Kidney capillary endothelial cell (primary cell): ENCODE measurements around the gene SH3TC1.
A peak's percentile ranks its signal among the peaks of the same experiment; 100 is the strongest.

Source experiments
- DNase-seq: peaks from one replicate; pipeline ENCODE4 v3.0.0-alpha.2; 2018; ENCODE audit warnings: low spot score

SH3TC1 gene

DNA sequence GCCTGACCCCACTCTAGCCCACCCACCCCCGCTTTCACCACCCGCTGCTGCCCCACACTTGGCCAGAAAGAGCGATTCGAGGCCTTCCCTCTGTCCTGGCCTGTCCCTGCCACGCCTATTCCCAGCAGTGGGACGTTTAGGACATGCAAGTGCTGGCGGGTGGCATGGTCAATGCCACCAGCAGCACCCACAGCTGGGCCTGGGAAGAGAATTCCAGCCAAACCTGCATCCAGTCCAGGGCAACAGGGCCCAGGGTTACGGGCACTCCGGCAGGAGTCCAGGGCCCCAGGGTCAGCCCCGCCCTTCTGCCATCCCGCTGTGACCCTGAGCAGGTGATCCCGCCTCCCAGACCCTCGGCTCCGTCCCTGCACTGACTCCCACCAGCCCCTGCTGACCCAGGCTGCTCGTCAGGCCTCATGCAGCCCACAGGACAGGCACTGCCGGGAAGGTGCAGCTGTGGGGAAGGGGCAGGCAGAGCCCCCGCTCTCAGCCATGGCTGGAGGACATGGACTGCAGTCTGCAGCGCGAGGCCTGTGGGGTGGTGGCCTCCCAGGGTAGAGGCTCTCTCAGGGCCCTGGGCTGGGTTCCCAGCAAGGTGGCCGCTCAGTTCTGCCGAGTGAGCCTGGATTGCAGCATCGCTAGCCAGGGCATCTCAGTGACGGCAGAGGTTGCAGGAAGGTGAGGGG is 63.7 kb downstream of the SH3TC1 start:
- no peak for DNase-seq

GRCh38 chr4:8263397-8263796 is 64.3 kb downstream of the SH3TC1 start:
- DNase-seq = no peak

DNA sequence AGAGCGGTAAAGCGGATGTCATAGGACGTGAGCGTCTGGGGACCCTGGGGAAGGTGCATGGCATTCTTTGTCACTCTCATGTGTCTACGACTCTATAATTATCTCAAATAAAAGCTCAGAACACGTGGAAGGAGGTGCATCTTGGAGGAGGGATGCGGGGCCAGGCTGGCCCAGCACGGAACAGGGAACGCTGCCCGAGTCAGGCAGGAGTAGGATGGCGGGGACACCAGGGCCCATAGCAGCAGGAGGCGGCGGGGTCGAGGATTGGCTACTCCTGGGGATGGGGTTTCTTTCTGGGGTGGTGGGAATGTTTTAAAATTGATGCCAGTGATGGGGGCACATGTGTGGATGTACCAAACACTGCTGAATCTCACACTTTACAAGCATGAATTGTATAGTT is 65.0 kb downstream of the SH3TC1 start:
- DNase-seq = no peak

GRCh38 chr4:8265171-8265929 is 66.3 kb downstream of the SH3TC1 start:
- DNase-seq = no peak

- no peak for DNase-seq
Measured at GRCh38 chr4:8266088-8266487, 67.0 kb downstream of the SH3TC1 start.

- DNase-seq = no peak
Measured at GRCh38 chr4:8266508-8266907, 67.4 kb downstream of the SH3TC1 start.

- DNase-seq = peak; percentile 48
Measured at GRCh38 chr4:8267077-8267476, 68.0 kb downstream of the SH3TC1 start.

DNA sequence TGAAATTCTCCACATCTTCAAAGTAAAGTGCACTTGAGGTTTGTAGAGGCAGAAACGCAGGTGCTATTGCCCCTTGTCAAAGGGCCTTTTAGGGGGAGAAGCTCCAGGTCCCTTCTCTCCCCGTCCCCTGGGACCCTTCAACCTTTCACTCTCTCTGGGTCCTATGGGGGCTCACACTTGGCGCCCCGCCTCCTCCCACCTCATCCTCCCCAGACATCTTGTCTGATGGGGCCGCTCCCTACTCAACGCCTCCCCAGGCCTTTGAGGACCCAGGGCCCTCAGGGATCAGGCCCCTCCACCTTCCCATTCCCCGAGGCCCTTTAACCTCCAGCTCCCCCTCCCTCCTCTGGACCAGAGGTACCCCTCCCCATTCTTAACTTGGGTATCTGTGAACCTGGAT is 69.1 kb downstream of the SH3TC1 start:
- DNase-seq = no peak

GRCh38 chr4:8268901-8269534 is 69.9 kb downstream of the SH3TC1 start:
- no peak for DNase-seq

DNA sequence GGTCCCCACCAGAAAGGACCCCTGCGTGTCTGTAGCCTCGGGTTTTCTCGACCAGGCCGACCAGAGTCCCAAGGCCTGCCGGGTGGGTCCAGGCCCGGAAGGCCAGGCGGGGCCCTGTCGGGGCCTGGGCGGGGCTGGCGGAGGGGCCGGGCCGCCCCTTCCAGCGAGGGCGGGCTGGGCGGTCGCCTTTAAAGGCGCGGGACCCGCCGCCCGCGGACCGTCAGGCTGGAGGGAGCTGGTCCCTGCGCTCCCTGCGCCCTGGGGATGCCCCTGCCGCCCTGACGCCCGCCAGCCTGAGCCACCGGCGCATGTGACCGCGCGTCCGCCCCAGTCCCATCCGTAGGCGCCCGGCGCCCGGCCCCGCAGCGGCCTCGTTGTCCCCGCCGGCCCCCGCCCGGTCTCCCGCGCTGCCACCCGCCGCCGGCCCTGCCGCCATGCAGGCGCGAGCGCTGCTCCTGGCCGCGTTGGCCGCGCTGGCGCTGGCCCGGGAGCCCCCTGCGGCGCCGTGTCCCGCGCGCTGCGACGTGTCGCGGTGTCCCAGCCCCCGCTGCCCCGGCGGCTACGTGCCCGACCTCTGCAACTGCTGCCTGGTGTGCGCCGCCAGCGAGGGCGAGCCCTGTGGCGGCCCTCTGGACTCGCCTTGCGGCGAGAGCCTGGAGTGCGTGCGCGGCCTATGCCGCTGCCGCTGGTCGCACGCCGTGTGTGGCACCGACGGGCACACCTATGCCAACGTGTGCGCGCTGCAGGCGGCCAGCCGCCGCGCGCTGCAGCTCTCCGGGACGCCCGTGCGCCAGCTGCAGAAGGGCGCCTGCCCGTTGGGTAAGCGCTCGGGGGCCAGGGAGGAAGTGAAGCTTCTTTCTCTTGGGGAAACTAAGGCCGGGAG is 70.7 kb downstream of the SH3TC1 start, which contains the start of gene HTRA3:
Gene HTRA3, plus strand, starts transcription at position 220 of the 883 bp plus-strand sequence. Its CDS starts 215 bp downstream, at position 435.
- peak; percentile 60 for DNase-seq

- no peak for DNase-seq
Measured at GRCh38 chr4:8270418-8270771, 71.3 kb downstream of the SH3TC1 start.

DNA sequence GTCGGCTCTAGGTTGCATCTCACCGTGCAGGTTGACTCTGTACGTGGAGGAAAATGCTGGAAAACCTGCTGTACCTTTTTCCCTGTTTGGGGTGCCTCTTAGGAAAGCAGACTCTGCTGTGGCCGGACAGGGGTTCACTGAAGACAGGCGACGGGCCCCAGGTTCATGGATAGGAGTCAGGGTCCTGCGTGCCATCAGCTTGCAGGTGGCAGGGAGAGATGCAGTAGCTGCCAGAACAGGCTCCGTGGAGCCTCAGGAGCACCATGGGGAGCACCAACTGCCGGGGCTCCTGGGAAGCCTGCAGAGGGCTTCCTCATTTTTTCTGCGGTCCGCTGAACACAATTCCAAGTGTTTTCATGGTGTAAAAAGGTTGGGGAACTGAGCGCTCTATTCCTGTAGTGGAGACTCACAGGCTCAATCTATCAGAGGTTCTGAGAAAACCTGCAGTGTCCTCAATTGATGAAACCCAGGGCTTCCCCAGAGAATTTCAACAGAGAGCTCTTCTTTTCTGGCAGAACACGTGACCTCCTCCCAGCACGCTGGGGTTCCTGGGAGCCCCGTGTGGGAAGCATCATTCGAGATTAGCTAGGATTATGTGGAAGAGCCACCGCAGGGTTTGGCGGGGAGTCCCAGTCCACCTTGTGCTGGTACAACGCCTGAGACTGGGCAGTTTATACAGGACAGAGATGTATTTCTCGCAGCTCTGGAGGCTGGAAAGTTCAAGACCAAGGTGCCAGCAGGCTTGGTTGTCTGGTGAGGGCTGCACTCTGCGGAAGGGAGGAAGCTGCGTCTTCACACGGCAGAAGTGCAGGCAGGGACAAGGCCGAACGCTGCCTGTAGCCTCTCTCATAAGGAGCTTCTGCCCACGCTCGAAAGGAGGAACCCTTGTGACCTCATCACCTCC is 72.1 kb downstream of the SH3TC1 start:
- no peak for DNase-seq

DNA sequence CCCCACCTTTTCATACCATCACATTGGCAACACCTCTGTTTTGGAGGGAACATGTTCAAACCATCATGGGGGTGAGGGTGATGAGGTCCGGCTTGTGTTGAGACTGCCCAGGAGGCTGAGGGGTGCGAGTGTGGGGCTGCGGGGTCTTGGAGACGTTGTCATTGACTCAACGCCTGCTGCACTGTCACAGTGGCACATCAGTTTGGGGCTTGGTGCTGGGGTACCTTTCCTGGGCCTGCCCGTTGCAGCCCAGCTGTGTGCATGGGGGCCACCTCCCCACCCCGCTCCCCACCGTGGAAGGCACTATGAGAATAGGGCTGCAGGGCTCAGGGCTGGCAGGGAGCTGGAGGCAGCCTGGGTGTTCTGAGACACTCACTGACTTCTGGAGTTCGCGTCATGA is 72.7 kb downstream of the SH3TC1 start:
- no peak for DNase-seq

- peak; percentile 52 for DNase-seq
Measured at GRCh38 chr4:8272472-8273428, 73.7 kb downstream of the SH3TC1 start.

- DNase-seq = no peak
Measured at GRCh38 chr4:8273450-8273849, 74.4 kb downstream of the SH3TC1 start.

DNA sequence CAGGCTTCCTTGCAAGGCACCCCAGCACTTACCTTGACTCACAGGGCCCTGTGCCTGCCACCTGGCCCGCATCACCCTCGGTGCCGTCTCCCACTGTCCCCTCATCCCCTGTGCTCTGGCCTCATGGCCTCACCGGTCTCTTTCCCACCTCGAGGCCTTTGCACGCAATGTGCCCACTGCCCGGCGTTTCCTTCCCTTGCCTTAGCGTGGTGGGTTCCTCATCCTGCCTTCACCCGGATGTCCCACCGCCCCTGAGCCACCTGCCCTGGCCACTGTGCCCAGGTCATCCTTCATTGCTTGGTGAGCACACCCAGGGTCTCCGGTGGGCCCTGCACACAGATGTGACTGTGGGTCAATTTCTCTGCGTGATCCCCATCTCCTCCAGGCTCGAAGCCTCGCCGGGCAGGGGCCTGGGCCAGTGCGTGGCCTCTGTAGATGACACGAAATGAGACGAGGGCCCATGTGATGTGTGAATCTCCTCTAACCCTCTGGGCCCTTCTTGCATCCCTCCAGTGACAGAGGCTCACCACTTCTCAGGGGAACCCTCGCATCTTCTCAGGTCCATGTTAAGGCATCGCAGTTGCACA is 75.1 kb downstream of the SH3TC1 start:
- no peak for DNase-seq

DNA sequence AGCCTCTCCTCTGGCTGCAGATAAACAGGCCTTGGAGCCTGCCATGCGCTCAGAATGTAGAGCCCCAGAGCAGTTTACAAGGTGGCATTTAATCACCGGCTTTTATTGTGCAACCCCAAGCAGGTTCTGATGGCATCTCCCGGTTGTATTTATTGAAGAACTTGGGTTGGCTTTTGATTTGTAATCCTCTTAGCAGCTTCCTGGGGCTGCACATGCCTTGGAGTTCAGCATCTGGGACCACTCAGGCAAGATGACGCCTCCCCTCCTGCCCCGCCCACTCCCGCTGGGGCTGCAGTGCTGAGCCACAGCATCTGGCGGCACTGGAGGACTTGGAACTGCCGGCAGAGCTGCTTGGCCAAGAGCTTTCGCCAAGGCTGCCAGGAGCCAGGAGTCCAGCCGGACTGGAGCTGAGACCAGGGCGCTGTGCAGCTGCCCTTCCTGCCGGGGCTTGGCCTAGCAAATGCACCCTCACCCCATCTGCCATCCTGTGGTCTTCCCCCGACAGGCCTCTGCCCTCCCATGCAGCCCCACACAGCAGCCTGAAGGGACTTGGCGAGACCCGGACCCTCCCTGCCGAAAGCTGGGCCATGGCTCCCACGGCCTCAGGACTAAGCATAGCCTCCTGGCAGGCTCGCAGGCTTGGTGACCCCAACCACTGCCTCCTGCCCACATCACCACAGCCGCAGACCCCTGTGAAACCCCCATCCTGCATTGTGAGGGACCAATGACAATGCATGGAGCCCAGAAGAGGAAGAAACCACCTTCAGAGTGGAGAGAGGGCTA is 75.9 kb downstream of the SH3TC1 start:
- no peak for DNase-seq

- no peak for DNase-seq
Measured at GRCh38 chr4:8275548-8275910, 76.4 kb downstream of the SH3TC1 start.
